ENCODE results near the gene CRYBG2. TPM values are rescaled to one million over a fixed set of nuclear protein-coding genes. Genes with fewer than 3 reads are reported as not detected.

The CRYBG2 gene
- total and polyA plus RNA-seq, 10 donors, result 0.87 to 3.4 (median 1.2) TPM; not detected in 5

DNA sequence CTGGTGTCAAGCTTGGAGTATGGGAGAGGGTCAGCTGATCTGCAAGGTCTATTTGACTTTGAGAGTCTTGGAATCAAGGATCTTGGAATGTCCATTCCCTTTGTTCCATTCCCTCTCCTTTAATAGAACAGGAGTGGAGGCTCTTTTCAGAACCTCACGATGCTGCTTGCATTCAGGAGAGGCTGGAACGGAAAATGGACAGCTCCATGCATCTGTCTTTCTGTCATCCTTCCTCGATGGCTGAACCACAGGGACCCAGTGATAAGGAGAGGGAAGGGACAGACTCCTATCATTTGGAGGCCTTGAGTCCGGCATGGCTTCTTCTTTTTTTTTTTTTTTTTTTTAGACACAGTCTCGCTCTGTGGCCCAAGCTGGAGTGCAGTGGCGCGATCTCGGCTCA is 41.8 kb upstream of the CRYBG2 start:
- no peaks in the 10 kb centered on the region for H3K4me1 ChIP-seq
- TF ChIP-seq POLR2AphosphoS5 (IDR thresholded peaks at IDR 0.05) (no peak), POLR2A (IDR thresholded peaks at IDR 0.05) (no peak)
- TF ChIP-seq, protein P1, sequence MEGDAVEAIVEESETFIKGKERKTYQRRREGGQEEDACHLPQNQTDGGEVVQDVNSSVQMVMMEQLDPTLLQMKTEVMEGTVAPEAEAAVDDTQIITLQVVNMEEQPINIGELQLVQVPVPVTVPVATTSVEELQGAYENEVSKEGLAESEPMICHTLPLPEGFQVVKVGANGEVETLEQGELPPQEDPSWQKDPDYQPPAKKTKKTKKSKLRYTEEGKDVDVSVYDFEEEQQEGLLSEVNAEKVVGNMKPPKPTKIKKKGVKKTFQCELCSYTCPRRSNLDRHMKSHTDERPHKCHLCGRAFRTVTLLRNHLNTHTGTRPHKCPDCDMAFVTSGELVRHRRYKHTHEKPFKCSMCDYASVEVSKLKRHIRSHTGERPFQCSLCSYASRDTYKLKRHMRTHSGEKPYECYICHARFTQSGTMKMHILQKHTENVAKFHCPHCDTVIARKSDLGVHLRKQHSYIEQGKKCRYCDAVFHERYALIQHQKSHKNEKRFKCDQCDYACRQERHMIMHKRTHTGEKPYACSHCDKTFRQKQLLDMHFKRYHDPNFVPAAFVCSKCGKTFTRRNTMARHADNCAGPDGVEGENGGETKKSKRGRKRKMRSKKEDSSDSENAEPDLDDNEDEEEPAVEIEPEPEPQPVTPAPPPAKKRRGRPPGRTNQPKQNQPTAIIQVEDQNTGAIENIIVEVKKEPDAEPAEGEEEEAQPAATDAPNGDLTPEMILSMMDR (IDR thresholded peaks at IDR 0.05 in 8 of 11, conservative IDR thresholded peaks at IDR 0.05 in 3 of 11), result no peak
- DNase-seq, result no peak
- intact Hi-C loops (cut with DNase I; ENCODE audit: low total_unique reads), result no loop called here
- no peaks in the 10 kb centered on the region for H3K36me3 ChIP-seq
- no peak overlapping the region for H3K4me3 ChIP-seq
- no peaks in the 10 kb centered on the region for H3K9me3 ChIP-seq
- 76 to 86% (median 82%) methylated on average over 8 of the region's 8 CpGs for WGBS, 5 donors
- H3K27ac ChIP-seq, result no peak overlapping the region
- H3K27me3 ChIP-seq (replicated peaks in 1 of 7), result peaks cover 0 to 6% (median 0%) of the 10 kb centered on the region in 7 donors

DNA sequence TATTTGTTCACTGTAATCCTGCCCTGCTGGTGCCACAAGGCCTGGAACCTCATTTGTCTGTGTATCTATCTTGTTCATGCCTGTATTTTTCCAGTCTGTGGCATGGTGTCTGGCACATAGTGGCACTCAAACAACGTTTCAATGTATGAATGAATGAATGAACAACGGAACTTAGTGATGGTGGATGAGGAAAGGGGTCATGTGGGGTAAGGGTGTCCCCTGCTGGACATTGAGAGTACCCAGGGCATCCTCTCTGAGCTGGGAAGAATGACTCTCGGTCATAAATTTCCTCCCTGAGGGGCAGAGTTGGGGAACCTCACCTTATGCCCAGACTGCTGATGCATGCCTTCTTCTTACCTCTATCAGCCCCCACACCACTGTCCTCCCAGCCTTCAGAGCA is 37.5 kb upstream of the CRYBG2 start:
- no peak overlapping the region for H3K27ac ChIP-seq
- intact Hi-C loops (cut with DNase I; ENCODE audit: low total_unique reads), result no loop called here
- H3K36me3 ChIP-seq, result no peaks in the 10 kb centered on the region
- TF ChIP-seq POLR2AphosphoS5 (IDR thresholded peaks at IDR 0.05) (no peak), POLR2A (IDR thresholded peaks at IDR 0.05) (no peak)
- TF ChIP-seq, protein P1 (IDR thresholded peaks at IDR 0.05 in 8 of 11, conservative IDR thresholded peaks at IDR 0.05 in 3 of 11), result peak in 7 of 11 experiments; percentile 14 to 56 (median 28)
- no peaks in the 10 kb centered on the region for H3K9me3 ChIP-seq
- H3K27me3 ChIP-seq (replicated peaks in 1 of 7), result peaks cover 0 to 23% (median 0%) of the 10 kb centered on the region in 7 donors
- peak; percentile 23 for DNase-seq
- H3K4me1 ChIP-seq, result no peaks in the 10 kb centered on the region
- no peak overlapping the region for H3K4me3 ChIP-seq
- 4 to 11% (median 5%) methylated on average over 3 of the region's 3 CpGs for WGBS, 5 donors

DNA sequence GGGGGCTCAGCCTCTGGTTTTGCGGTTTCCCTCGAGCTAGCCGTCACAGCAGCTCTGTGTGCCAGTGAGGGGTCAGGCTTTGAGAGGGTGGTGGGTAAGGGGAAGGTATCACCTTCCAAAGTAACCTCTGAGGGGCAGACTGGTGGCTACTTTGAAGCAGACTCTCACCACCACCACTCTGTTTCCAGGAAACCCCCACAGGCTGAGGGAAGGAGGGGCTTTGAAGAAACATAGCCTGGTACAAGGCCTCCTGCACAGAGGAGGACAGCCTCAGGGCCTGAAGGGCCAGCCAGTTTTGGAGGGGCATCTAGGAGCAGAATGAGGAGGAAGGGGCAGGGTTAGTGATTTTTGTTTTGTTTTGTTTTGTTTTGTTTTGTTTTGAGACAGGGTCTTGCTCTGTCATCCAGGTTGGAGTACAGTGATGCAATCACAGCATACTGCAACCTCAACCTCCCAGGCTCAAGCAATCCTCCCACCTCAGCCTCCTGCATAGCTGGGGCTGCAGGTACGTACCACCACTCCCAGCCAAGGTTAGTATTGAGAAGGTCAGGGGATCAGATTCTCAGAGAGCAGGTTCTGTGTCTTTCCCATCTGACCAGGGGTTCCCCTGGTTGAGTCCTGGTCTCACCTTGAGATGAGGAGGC is 35.8 kb upstream of the CRYBG2 start:
- WGBS, 5 donors, result 62 to 84% (median 73%) methylated on average over 4 of the region's 4 CpGs
- no peak overlapping the region for H3K4me3 ChIP-seq
- peaks cover 0 to 12% (median 3%) of the 10 kb centered on the region in 6 donors for H3K4me1 ChIP-seq
- intact Hi-C loops (cut with DNase I; ENCODE audit: low total_unique reads), result no loop called here
- H3K27ac ChIP-seq, result no peak overlapping the region
- no peak for DNase-seq
- peaks cover 0 to 40% (median 0%) of the 10 kb centered on the region in 7 donors for H3K27me3 ChIP-seq (replicated peaks in 1 of 7)
- TF ChIP-seq POLR2AphosphoS5 (IDR thresholded peaks at IDR 0.05), result no peak
- TF ChIP-seq POLR2A (IDR thresholded peaks at IDR 0.05), result no peak
- TF ChIP-seq, protein P1 (IDR thresholded peaks at IDR 0.05 in 8 of 11, conservative IDR thresholded peaks at IDR 0.05 in 3 of 11), result no peak
- H3K9me3 ChIP-seq, result no peaks in the 10 kb centered on the region
- H3K36me3 ChIP-seq, result no peaks in the 10 kb centered on the region

DNA sequence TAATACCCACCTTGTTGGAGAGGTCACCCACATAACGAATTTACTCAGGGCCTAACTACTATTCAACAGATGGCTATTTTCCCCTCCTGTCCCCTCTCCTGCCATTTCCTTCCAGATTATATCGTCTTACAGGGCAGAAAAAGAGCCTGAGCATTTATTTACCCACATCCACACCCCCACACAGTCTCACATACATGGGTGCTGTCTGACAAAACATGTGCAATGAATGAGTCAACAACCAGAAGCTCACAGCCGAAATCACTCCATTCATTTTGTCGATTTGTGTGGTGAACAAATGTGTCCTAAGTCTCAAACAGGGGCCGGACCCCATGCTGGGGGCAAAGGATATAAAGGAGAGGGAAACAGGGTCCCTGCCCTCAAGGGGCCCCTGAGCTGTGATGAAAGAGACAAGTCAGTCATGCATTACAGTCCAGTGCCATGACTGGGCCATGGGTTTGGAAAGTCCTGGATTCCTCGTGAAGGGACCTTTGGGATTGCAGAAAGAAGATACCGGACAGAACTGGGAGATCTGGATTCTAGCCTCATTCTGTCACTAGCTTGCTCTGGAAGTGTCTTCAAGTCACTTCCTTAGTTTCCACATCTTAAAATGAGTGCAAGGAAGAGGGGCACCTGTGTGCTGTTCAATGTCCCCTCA is 35.0 kb upstream of the CRYBG2 start:
- no peaks in the 10 kb centered on the region for H3K36me3 ChIP-seq
- H3K4me3 ChIP-seq, result no peak overlapping the region
- 71 to 83% (median 82%) methylated on average over 7 of the region's 7 CpGs for WGBS, 5 donors
- H3K9me3 ChIP-seq, result no peaks in the 10 kb centered on the region
- H3K4me1 ChIP-seq, result peaks cover 0 to 18% (median 3%) of the 10 kb centered on the region in 6 donors
- peaks cover 0 to 45% (median 0%) of the 10 kb centered on the region in 7 donors for H3K27me3 ChIP-seq (replicated peaks in 1 of 7)
- no peak for TF ChIP-seq POLR2AphosphoS5 (IDR thresholded peaks at IDR 0.05)
- no peak for TF ChIP-seq POLR2A (IDR thresholded peaks at IDR 0.05)
- TF ChIP-seq, protein P1 (IDR thresholded peaks at IDR 0.05 in 8 of 11, conservative IDR thresholded peaks at IDR 0.05 in 3 of 11), result no peak
- no peak overlapping the region for H3K27ac ChIP-seq
- intact Hi-C loops (cut with DNase I; ENCODE audit: low total_unique reads), result no loop called here
- DNase-seq, result peak; percentile 17

Measured in spleen (tissue), 11 donors.